Activated naive CD8-positive, alpha-beta T cell treated with anti-CD3 and anti-CD28 coated beads for 36 hours (primary cell): ENCODE measurements around the gene PRKD2. TPM values are rescaled to one million over a fixed set of nuclear protein-coding genes. Genes with fewer than 3 reads are reported as not detected.

Experiments
- DNase-seq: peaks from one replicate; pipeline ENCODE4 v3.0.0; 2021
- H3K27ac Mint-ChIP-seq: one replicate; pipeline ENCODE4 v1.8.0; 2022; ENCODE audit warnings: mild to moderate bottlenecking, moderate library complexity, mixed read lengths
- H3K27me3 Mint-ChIP-seq: one replicate; pipeline ENCODE4 v1.8.0; 2022; ENCODE audit warnings: mild to moderate bottlenecking, mixed read lengths
- H3K36me3 Mint-ChIP-seq: one replicate; pipeline ENCODE4 v1.8.0; 2021; ENCODE audit warnings: mild to moderate bottlenecking, mixed read lengths
- H3K4me1 Mint-ChIP-seq: one replicate; pipeline ENCODE4 v1.8.0; 2021; ENCODE audit warnings: mixed read lengths
- H3K4me3 Mint-ChIP-seq: one replicate; pipeline ENCODE4 v1.8.0; 2022; ENCODE audit warnings: mild to moderate bottlenecking, moderate library complexity, mixed read lengths
- H3K9me3 Mint-ChIP-seq: one replicate; pipeline ENCODE4 v1.8.0; 2022; ENCODE audit warnings: mixed read lengths
- total RNA-seq, 2 experiments: library from RNA; stranded (reverse); gene quantifications; one replicate each; pipeline ENCODE4 v1.2.3, GENCODE V29; 2021

The PRKD2 gene
- total RNA-seq, 2 experiments from 2014 or later: 68.6 to 76.2 TPM

DNA sequence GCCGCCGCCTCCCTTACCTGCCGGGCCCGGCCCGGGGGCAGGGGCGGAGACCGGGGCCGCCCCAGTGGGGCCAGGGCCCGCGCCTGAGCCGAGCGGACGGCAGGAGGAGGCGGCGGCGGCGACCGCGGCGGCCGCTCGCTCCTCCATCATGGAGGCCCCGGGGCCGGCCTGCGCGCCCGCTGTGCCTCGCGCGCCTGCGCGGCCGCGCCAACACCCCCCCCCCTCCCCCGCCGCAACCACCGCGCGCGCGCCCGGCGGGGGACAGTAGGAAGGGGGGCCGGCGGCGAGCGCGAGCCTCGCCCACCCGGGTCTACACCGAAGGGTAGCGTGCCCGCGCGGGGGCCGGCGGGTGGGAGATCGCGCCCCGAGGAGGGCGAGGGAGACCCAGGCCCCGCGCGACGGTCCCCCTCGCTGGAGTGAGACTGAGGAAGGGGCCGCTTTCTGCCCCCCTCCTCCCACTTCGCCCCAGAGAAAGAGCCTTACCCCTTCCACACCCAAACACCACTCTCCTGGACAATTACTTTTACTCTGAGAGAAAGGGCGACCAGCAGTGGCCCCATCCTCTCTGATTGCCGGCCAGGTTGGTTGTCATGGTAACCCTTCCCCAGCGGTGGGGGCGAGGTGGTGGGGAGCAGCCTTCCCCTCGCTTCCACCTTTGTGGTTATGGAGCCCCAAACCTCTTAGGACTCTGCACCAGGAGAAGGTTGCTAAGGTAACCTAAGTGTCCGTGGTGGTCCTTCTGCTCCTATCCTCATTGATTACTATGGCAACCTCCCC lies 29.6 kb upstream of the PRKD2 start, which contains the start of gene STRN4:
Gene STRN4 (minus strand): TSS at position 170 of the 777 bp plus-strand sequence. CDS start 20 bp downstream, at position 150.
- H3K4me3 Mint-ChIP-seq: peak within 1 kb of the TSS; percentile 96
- H3K27ac Mint-ChIP-seq: peak within 1 kb of the TSS; percentile 88
- H3K4me1 Mint-ChIP-seq: peaks cover 35% of the 10 kb centered on the region
- peaks cover 18% of the 10 kb centered on the region for H3K36me3 Mint-ChIP-seq
- H3K9me3 Mint-ChIP-seq: no peaks in the 10 kb centered on the region
- peak; percentile 67 for DNase-seq
- H3K27me3 Mint-ChIP-seq: no peaks in the 10 kb centered on the region

DNA sequence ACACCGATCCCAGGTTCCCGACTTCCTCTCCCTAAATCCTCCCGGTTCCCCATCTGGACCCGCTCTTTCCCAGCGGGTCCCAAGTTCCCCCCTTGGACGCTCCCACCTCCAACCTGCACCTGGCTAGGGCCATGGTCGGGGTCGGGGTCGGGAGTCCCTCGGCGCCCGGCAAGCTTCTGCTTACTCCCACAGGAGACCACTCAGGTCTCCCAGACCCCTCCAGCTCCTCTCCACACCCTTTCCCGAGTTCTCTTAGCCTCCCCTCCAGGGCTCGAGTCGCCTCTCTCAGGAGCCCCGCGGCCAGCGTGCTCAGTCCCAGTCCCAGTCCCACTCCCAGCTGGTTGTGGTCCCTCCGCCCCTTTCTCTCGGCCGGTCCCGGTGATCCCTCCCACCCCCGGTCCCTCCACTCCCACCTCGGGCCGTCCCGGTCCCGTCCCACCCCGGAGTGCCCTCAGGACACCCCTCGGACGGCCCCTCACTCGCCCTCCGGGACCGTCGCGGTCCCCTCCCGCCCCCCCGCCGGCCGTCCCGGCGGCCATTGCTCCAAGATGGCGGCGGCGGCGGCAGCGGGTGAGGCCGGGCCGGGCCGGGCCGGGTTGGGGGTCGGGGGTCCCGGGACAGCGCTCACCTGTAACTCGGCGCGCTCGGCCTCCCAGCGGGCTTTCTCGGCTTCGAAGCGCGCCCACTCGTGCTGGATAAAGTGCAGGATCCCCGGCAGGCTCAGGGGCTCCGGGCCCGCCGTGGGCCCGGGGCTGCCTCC lies 28.8 kb upstream of the PRKD2 start, which contains the start of gene FKRP:
Gene FKRP (plus strand): TSS at position 537 of the 760 bp plus-strand sequence. CDS start 9,394 bp downstream, outside the sequence.
- Mint-ChIP-seq H3K36me3 (peaks cover 18% of the 10 kb centered on the region), H3K27me3 (no peaks in the 10 kb centered on the region), H3K27ac (peak within 1 kb of the TSS; percentile 88), H3K4me1 (peaks cover 40% of the 10 kb centered on the region), H3K9me3 (no peaks in the 10 kb centered on the region), H3K4me3 (peak within 1 kb of the TSS; percentile 96)
- DNase-seq: peak; percentile 38

DNA sequence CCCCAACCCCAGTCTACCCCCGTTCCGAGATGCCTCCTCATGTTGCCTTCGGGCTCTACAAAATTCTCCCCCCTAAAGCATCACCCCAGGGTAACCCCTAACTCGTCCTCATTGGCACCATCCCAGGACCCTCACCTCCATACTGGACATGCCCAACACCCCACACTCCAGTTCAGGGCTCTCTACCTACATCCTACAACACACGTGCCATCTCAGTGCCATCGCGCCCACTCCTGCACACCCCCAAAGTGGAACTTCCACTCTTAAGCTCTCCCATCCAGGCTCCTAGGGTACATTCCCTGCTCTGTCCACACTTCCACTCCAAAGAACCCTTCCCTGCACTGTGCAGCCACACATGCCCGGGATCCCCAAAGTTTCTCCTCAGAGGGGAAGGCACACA lies 28.1 kb upstream of the PRKD2 start:
- Mint-ChIP-seq H3K27ac (peak overlapping the region; percentile 88), H3K9me3 (no peaks in the 10 kb centered on the region), H3K36me3 (peaks cover 22% of the 10 kb centered on the region), H3K4me1 (peaks cover 45% of the 10 kb centered on the region), H3K4me3 (peak overlapping the region; percentile 96), H3K27me3 (no peaks in the 10 kb centered on the region)
- DNase-seq: no peak

DNA sequence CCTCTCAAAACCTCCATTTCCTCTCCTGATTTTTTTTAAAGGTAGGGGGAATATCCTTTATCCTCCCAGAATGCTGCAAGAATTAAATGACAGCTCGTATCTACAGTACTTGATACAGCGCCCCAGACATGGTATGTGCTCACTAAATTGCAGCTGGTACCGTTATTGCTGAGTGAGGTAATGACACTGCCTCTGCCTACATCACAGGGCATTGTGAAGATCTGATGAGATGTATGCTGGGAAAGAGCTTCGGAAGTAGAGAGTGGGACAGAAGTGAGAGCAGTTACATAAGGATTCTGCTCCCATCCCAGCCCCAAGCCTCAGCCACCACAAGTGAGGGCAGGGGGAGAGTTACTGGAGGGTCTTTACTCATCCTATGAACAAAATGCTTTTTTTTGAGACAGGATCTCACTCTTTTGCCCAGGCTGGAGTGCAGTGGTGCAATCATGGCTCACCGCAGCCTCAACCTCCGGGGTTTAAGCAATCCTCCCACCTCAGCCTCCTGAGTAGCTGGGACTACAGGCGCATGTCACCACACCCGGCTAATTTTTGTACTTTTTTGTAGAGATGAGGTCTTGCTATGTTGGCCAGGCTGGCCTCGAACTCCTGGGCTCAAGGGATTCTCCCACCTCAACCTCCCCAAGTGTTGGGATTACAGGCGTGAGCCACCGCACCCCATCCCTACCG lies 27.2 kb upstream of the PRKD2 start:
- peaks cover 45% of the 10 kb centered on the region for H3K4me1 Mint-ChIP-seq
- peak overlapping the region; percentile 96 for H3K4me3 Mint-ChIP-seq
- no peaks in the 10 kb centered on the region for H3K27me3 Mint-ChIP-seq
- H3K36me3 Mint-ChIP-seq: peaks cover 26% of the 10 kb centered on the region
- DNase-seq: no peak
- H3K27ac Mint-ChIP-seq: no peak overlapping the region
- H3K9me3 Mint-ChIP-seq: no peaks in the 10 kb centered on the region

DNA sequence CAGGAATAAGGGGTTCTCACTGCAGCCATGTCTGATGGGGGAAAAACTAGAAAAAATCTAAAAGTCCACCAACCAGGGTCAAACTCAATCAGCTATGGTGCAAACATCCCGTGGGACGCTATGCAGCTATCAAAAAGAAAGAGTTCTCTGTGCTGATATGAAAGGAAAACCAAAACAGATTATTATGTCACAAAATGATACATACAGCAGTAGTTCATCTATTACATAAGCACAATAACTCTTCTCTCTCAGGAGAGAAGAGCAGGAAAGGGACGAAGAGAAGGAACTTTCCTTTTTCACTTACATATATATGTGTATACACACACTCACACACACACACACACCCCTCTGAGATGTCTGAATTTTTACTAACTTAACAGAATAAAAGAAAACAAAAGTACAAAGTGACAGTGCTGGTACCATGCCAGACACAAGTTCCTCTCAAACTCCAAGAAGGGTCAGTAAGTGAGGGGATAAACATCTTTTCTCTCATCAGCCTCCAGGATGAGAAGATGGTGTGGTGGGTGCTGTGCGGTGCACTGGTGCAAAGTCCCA lies 26.1 kb upstream of the PRKD2 start:
- no peak overlapping the region for H3K27ac Mint-ChIP-seq
- peak overlapping the region; percentile 18 for H3K4me3 Mint-ChIP-seq
- H3K9me3 Mint-ChIP-seq: no peaks in the 10 kb centered on the region
- H3K27me3 Mint-ChIP-seq: no peaks in the 10 kb centered on the region
- H3K4me1 Mint-ChIP-seq: peaks cover 45% of the 10 kb centered on the region
- DNase-seq: no peak
- H3K36me3 Mint-ChIP-seq: peaks cover 23% of the 10 kb centered on the region

DNA sequence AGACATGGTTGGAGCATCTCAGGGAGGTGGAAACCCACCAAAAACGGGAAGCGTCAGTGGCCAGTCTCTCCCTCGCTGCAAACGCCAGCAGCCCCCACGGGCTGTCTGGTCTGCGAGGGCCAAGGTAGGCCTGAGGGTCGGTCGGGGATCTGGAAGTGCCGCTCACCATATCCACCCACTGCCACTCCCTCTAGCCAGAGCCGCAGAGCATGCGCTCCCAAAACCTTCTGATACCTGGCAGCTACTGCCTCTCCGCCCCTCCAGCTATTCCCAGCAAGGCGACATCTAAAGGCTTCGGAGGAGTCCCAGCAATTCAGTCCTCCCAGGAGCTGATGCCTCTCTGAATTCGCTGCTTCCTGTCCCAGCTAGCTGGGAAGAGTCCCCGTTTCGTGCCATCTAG lies 24.5 kb upstream of the PRKD2 start:
- H3K27me3 Mint-ChIP-seq: no peaks in the 10 kb centered on the region
- no peak overlapping the region for H3K27ac Mint-ChIP-seq
- H3K9me3 Mint-ChIP-seq: no peaks in the 10 kb centered on the region
- H3K4me3 Mint-ChIP-seq: no peak overlapping the region
- DNase-seq: no peak
- H3K36me3 Mint-ChIP-seq: peaks cover 26% of the 10 kb centered on the region
- H3K4me1 Mint-ChIP-seq: peaks cover 43% of the 10 kb centered on the region

DNA sequence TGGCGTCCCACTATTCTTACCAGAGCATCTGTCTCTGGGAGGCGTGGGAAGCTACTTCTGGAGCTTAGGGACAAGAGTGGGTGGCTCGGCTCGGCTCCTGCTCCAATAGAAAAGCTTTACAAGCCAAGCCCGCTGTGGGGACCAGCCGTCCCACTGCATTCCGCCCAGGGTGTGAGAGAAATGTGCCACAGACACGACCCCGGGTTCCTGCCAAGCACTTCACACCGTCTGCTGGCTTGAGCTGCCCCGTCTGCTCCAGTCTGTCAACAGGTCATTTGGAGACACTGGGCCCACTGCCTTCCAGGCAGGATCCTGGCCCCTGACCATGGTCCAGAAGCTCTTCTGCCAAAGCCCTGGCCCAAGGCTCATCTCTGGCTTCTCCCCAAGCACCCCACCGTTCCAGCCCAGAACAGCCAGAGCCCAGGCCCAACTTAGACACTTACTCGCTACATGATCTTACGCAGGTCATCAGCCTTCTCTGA lies 22.4 kb upstream of the PRKD2 start:
- DNase-seq: no peak
- Mint-ChIP-seq H3K27ac (no peak overlapping the region), H3K27me3 (no peaks in the 10 kb centered on the region), H3K36me3 (peaks cover 15% of the 10 kb centered on the region), H3K4me3 (no peak overlapping the region), H3K4me1 (peaks cover 34% of the 10 kb centered on the region), H3K9me3 (no peaks in the 10 kb centered on the region)

DNA sequence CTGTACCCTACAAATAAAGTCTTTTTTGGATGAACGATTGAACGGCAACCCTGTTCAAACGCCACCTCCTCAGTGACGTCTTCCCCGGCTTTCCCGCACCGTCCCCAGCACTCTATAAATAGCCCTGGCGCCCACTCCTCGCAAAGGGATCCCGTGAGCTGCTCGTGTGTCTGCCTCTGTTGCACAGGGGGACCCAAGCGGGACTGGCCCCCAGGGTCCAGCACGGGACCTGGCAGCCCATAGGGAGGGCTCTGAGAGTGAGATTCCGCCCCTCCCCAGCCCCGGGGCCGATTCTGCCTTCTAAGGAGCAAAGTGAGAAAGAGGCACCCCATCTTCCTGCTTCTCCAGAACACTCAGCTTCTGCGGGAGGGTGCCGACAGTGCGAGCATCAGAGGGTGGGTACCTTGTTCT lies 20.9 kb upstream of the PRKD2 start:
- Mint-ChIP-seq H3K27me3 (no peaks in the 10 kb centered on the region), H3K36me3 (peaks cover 20% of the 10 kb centered on the region), H3K9me3 (no peaks in the 10 kb centered on the region), H3K27ac (no peak overlapping the region), H3K4me3 (no peak overlapping the region), H3K4me1 (peaks cover 20% of the 10 kb centered on the region)
- DNase-seq: no peak

DNA sequence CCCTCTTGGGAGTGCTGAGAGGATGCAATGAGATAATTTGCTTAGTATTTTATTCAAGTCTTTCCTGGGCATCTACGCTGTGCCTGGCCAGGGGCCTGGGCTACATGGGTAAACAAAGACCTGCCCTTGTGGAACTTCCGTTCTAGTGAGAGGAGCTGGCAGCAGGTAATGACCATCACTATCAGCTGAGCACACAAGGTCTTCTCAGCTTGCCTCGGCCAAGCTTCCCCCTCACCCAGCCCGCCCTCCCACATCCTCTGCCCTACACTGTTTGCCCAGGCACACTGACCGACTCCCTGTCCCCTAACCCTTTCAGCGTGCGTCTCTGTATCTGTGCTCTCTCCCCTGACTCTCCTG lies 20.4 kb upstream of the PRKD2 start:
- no peak overlapping the region for H3K4me3 Mint-ChIP-seq
- H3K27me3 Mint-ChIP-seq: no peaks in the 10 kb centered on the region
- H3K27ac Mint-ChIP-seq: no peak overlapping the region
- no peaks in the 10 kb centered on the region for H3K9me3 Mint-ChIP-seq
- peaks cover 19% of the 10 kb centered on the region for H3K36me3 Mint-ChIP-seq
- no peak for DNase-seq
- H3K4me1 Mint-ChIP-seq: peaks cover 19% of the 10 kb centered on the region

DNA sequence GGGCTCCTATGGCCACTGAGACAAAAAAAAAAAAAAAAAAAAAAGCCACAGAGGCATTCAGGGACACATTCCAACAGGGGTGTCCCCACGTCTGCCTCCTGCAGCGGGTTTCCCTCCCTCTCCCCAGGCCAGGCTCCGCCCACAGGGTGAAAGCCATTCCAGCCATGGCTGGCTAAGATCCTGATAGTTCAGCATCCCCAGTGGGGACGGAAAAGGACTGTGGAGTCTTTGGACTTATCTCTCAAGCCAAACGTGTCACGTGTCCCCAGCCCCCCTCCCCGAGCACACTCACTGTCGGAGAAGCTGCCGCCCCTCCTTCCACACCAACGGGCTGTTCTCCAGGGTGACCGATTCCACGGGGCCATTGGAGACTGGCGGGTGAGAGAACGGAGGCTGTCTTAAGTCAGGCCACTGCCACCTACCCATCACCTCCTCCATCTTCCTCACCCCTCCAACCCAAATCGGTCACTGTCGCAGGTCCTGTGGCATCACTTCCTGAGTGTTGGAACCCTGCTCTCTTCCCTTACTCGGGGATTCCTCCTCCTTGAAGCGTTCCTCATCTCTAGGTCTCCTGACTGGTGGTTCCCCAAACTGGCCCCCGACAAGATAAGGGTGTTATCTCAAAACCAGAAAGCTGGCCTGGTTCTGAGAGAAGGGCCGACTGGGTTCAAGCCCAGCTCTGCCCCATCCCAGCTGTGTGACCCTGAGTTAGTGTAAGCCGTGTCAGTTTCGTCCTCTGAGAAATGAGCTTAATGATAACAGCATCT lies 19.8 kb upstream of the PRKD2 start:
- Mint-ChIP-seq H3K27ac (no peak overlapping the region), H3K4me3 (no peak overlapping the region), H3K36me3 (peaks cover 20% of the 10 kb centered on the region), H3K27me3 (no peaks in the 10 kb centered on the region), H3K4me1 (peaks cover 18% of the 10 kb centered on the region), H3K9me3 (no peaks in the 10 kb centered on the region)
- DNase-seq: no peak

DNA sequence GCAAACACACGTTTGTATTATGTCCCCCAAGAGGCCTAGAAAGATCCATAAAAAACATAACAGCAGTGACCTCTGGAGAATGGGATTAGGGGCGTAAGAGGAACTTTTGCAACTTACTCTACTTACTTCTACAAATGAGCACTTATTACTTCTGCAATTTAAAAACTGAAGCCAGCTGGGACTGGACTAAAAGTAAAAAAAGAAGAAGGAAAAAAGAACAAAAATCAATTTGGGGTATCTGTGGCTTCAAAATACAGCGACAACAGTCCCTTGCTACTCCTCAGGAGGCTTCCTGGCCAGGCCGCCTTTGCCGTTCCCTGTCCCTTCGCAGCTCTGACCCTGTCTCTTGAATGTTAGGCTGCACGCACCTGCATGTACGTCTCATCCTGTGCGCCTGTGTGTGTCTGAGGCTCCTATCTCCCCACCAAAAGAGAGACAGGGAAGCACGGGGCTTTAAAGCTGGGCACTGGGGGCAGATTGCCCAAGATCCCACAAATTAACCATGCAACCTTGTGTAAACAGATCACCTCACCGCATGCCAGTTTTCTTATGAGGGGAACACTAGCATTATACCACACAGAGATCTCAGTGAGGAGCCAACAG lies 16.9 kb upstream of the PRKD2 start:
- Mint-ChIP-seq H3K9me3 (no peaks in the 10 kb centered on the region), H3K4me1 (peaks cover 23% of the 10 kb centered on the region), H3K4me3 (no peak overlapping the region), H3K27me3 (no peaks in the 10 kb centered on the region), H3K27ac (peak overlapping the region; percentile 66), H3K36me3 (peaks cover 16% of the 10 kb centered on the region)
- DNase-seq: no peak

DNA sequence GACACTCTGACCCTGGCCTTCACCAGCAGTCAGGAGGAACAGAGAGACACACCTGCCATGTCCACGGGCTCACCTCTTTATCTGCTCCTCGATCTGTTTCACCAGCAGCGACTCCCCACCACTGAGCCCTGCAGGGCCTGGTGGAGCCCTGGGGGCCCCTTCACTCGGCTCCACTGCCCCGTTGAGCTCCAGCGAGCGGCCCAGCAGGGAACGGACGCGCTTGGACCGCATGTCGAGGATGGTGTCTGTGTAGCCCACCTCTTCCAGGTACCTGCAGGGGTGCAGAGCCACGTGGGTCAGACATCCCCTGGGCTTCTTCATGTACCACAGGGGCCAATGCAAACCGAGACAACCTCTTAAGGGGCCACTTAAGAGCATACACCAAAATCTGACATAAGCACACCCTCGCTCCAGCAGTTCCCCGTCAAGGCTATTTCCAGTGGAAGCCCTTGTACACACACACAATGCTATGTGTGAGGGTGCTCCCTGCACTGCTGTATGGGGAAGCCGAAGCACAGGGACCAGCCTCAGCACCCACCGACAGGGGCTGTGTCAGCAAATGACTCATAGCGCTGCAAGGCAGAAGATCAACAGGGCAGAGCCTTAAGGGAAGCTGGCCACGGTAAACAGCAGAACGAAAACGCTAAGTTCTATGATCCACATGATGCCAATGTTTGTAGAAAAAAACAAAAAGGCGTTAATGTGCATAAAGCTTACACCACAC lies 16.2 kb upstream of the PRKD2 start:
- H3K36me3 Mint-ChIP-seq: peaks cover 19% of the 10 kb centered on the region
- no peak for DNase-seq
- peaks cover 27% of the 10 kb centered on the region for H3K4me1 Mint-ChIP-seq
- no peaks in the 10 kb centered on the region for H3K27me3 Mint-ChIP-seq
- H3K4me3 Mint-ChIP-seq: no peak overlapping the region
- H3K9me3 Mint-ChIP-seq: no peaks in the 10 kb centered on the region
- H3K27ac Mint-ChIP-seq: no peak overlapping the region

DNA sequence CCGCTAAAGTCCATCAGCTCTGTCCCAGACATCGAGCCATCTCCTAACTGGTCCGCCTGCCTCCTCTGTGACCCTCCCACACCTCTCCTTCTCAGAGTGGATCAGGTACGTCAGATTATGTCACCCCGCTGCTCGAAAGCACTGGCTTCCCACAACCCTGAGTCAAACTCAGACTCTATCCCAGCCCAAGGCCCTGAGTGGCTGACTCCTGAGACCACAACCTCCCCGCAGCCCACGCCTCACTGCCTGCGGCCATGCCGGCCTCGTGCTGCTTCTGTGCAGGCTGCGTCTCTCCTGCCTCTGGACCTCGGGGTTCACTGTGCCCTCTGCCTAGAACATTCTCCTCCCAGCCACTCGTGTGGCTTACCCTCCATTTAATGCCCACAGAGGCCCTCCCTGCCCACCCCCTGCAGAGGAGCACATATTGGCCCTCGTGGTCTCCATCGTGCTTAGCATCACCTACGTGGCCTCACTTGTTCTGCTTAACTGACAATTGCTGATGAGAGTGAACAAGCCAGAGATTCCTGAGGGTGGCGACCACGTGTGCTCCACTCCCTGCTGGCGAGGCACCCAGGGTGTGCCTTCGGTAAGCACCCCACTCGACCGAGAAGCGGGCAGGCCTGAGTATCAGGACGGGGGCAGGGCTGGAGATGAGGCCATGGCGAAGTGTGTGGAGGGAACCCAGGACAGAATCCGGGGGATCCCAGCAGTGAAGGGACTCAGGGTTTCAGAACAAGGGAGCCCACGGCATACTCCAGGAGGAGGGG lies 15.4 kb upstream of the PRKD2 start:
- DNase-seq: no peak
- H3K4me3 Mint-ChIP-seq: no peak overlapping the region

More for the DNA sequence above, 15.4 kb upstream of the PRKD2 start:
- Mint-ChIP-seq H3K36me3 (peaks cover 18% of the 10 kb centered on the region), H3K4me1 (peaks cover 26% of the 10 kb centered on the region), H3K27ac (no peak overlapping the region), H3K9me3 (no peaks in the 10 kb centered on the region), H3K27me3 (no peaks in the 10 kb centered on the region)
